ENCODE measurements around the gene BSG. TPM values are rescaled to one million over a fixed set of nuclear protein-coding genes. Genes with fewer than 3 reads are reported as not detected.

The BSG gene
- total RNA-seq, 3 donors from 2014 or later: 270 to 515 (median 282) TPM

- no peak overlapping the region for H3K27ac ChIP-seq
- no peaks in the 10 kb centered on the region for H3K9me3 ChIP-seq
- TF ChIP-seq CTCF (IDR thresholded peaks at IDR 0.05): no peak
- no peak for TF ChIP-seq POLR2A (IDR thresholded peaks at IDR 0.05)
- TF ChIP-seq POLR2AphosphoS5 (IDR thresholded peaks at IDR 0.05): no peak
- intact Hi-C loops (cut with DNase I; ENCODE audit: low total_unique reads): no loop called here
- H3K36me3 ChIP-seq: no peaks in the 10 kb centered on the region
- peaks cover 11 to 23% of the 10 kb centered on the region in 2 donors for H3K4me1 ChIP-seq
- H3K4me3 ChIP-seq: no peak overlapping the region
- H3K27me3 ChIP-seq: no peaks in the 10 kb centered on the region
- DNase-seq (ENCODE audit: low spot score in 2 of 2): no peak
Measured at GRCh38 chr19:576768-577438, 4.5 kb downstream of the BSG start.

GRCh38 chr19:577439-578392, 5.3 kb downstream of the BSG start:
- no peaks in the 10 kb centered on the region for H3K36me3 ChIP-seq
- no peak overlapping the region for H3K4me3 ChIP-seq
- no peaks in the 10 kb centered on the region for H3K27me3 ChIP-seq
- H3K4me1 ChIP-seq: peaks cover 11 to 23% of the 10 kb centered on the region in 2 donors
- intact Hi-C loops (cut with DNase I; ENCODE audit: low total_unique reads): no loop called here
- H3K9me3 ChIP-seq: no peaks in the 10 kb centered on the region
- TF ChIP-seq POLR2AphosphoS5 (IDR thresholded peaks at IDR 0.05): no peak
- no peak for TF ChIP-seq POLR2A (IDR thresholded peaks at IDR 0.05)
- TF ChIP-seq CTCF (IDR thresholded peaks at IDR 0.05): no peak
- H3K27ac ChIP-seq: no peak overlapping the region
- DNase-seq (ENCODE audit: low spot score in 2 of 2): no peak

GRCh38 chr19:579111-579841, 6.9 kb downstream of the BSG start:
- Histone ChIP-seq H3K9me3 (no peaks in the 10 kb centered on the region), H3K4me3 (no peak overlapping the region), H3K27ac (no peak overlapping the region), H3K36me3 (no peaks in the 10 kb centered on the region), H3K27me3 (no peaks in the 10 kb centered on the region), H3K4me1 (peaks cover 7 to 22% of the 10 kb centered on the region in 2 donors)
- no peak for TF ChIP-seq POLR2A (IDR thresholded peaks at IDR 0.05)
- intact Hi-C loops (cut with DNase I; ENCODE audit: low total_unique reads): no loop called here
- DNase-seq (ENCODE audit: low spot score in 2 of 2): no peak

GRCh38 chr19:579842-580155, 7.4 kb downstream of the BSG start:
- Histone ChIP-seq H3K27ac (no peak overlapping the region), H3K27me3 (no peaks in the 10 kb centered on the region), H3K9me3 (no peaks in the 10 kb centered on the region), H3K4me3 (no peak overlapping the region), H3K36me3 (no peaks in the 10 kb centered on the region), H3K4me1 (peaks cover 7 to 16% of the 10 kb centered on the region in 2 donors)
- TF ChIP-seq CTCF (IDR thresholded peaks at IDR 0.05) (no peak), POLR2A (IDR thresholded peaks at IDR 0.05) (no peak), POLR2AphosphoS5 (IDR thresholded peaks at IDR 0.05) (no peak)
- DNase-seq (ENCODE audit: low spot score in 2 of 2): no peak
- intact Hi-C loops (cut with DNase I; ENCODE audit: low total_unique reads): no loop called here

GRCh38 chr19:580274-580835, 8.0 kb downstream of the BSG start:
- intact Hi-C loops (cut with DNase I; ENCODE audit: low total_unique reads): no loop called here
- no peak for TF ChIP-seq POLR2AphosphoS5 (IDR thresholded peaks at IDR 0.05)
- TF ChIP-seq POLR2A (IDR thresholded peaks at IDR 0.05): no peak
- TF ChIP-seq CTCF (IDR thresholded peaks at IDR 0.05): no peak
- no peaks in the 10 kb centered on the region for H3K9me3 ChIP-seq
- H3K4me3 ChIP-seq: no peak overlapping the region
- H3K4me1 ChIP-seq: peaks cover 4 to 11% of the 10 kb centered on the region in 2 donors
- no peaks in the 10 kb centered on the region for H3K27me3 ChIP-seq
- no peak overlapping the region for H3K27ac ChIP-seq
- no peak for DNase-seq (ENCODE audit: low spot score in 2 of 2)
- no peaks in the 10 kb centered on the region for H3K36me3 ChIP-seq

Data from breast epithelium (tissue), 4 donors.